Pulmonary artery endothelial cell (primary cell): ENCODE measurements around the gene TAL1. TPM values are rescaled to one million over a fixed set of nuclear protein-coding genes. Genes with fewer than 3 reads are reported as not detected.
"Not testable (repeated sequence)": the region's sequence is repeated elsewhere in the genome, so short reads cannot be mapped to it uniquely, and the experiment has no call there.

Source experiments
- DNase-seq: peaks from one replicate; pipeline ENCODE4 v3.0.0-alpha.2; 2011; ENCODE audit warnings: low read depth, low spot score
- total RNA-seq: library from RNA; depleted of rRNA; stranded (reverse); fragments of >200 nt; gene quantifications from 2 replicates; pipeline ENCODE4 v1.2.3, GENCODE V29; 2014

Gene TAL1
- total RNA-seq, 1 donor from 2014 or later: 37.9 TPM

- no peak for DNase-seq
Measured at GRCh38 chr1:47212636-47213229, 19.3 kb downstream of the TAL1 start.

GRCh38 chr1:47211796-47212269 lies 20.2 kb downstream of the TAL1 start:
- DNase-seq: peak; percentile 85

GRCh38 chr1:47210666-47211065 lies 21.4 kb downstream of the TAL1 start:
- DNase-seq: no peak

- no peak for DNase-seq
Measured at GRCh38 chr1:47209725-47210325, 22.2 kb downstream of the TAL1 start.

GRCh38 chr1:47209091-47209490 lies 22.9 kb downstream of the TAL1 start:
- no peak for DNase-seq

- no peak for DNase-seq
Measured at GRCh38 chr1:47208374-47208850, 23.6 kb downstream of the TAL1 start.

- no peak for DNase-seq
Measured at GRCh38 chr1:47207803-47208373, 24.1 kb downstream of the TAL1 start.

GRCh38 chr1:47205918-47206317 lies 26.1 kb downstream of the TAL1 start:
- no peak for DNase-seq

GRCh38 chr1:47203504-47203903 lies 28.5 kb downstream of the TAL1 start:
- not testable (repeated sequence) for DNase-seq

GRCh38 chr1:47201179-47201578 lies 30.8 kb downstream of the TAL1 start:
- DNase-seq: no peak

- no peak for DNase-seq
Measured at GRCh38 chr1:47198214-47198613, 33.8 kb downstream of the TAL1 start.

GRCh38 chr1:47196622-47197021 lies 35.4 kb downstream of the TAL1 start:
- DNase-seq: no peak

- DNase-seq: not testable (repeated sequence)
Measured at GRCh38 chr1:47195981-47196380, 36.0 kb downstream of the TAL1 start.

GRCh38 chr1:47194311-47194710 lies 37.7 kb downstream of the TAL1 start:
- no peak for DNase-seq

GRCh38 chr1:47193496-47193895 lies 38.5 kb downstream of the TAL1 start:
- DNase-seq: not testable (repeated sequence)

- DNase-seq: no peak
Measured at GRCh38 chr1:47192458-47193384, 39.3 kb downstream of the TAL1 start.

GRCh38 chr1:47191940-47192457 lies 40.0 kb downstream of the TAL1 start:
- no peak for DNase-seq

- DNase-seq: no peak
Measured at GRCh38 chr1:47190857-47191256, 41.2 kb downstream of the TAL1 start.

GRCh38 chr1:47190509-47190855 lies 41.5 kb downstream of the TAL1 start:
- DNase-seq: no peak

- DNase-seq: no peak
Measured at GRCh38 chr1:47189844-47190508, 42.0 kb downstream of the TAL1 start, which contains the start of gene PDZK1IP1. PDZK1IP1 (minus strand) TSS chr1:47190036; CDS start chr1:47189932, 104 bp downstream.
